Adrenal gland (tissue), 5 donors: ENCODE data around the gene GZMA.

ENCODE experiments used
- CTCF ChIP-seq, 6 experiments: fragments of 450-650 bp in 4 of 6; fragments of 200-600 bp in 2 of 6; sonication (generic) in 1 of 6; IDR thresholded peaks; 1 replicate in 5 of 6; 2 replicates in 1 of 6; pipeline versions ENCODE4 v1.5.1 to v1.8.0; 2016 to 2021; ENCODE audit warnings: antibody characterized with exemption in 6 of 6, mild to moderate bottlenecking in 2 of 6, moderate library complexity in 1 of 6
- POLR2A ChIP-seq, 2 donors: fragments of 450-650 bp; IDR thresholded peaks; one replicate each; pipeline ENCODE4 v1.6.1; 2017; ENCODE audit warnings: antibody characterized with exemption in 2 of 2, mild to moderate bottlenecking in 2 of 2, moderate library complexity in 1 of 2
- donor health status: DM: no; HTN: no; CAD: no.

GRCh38 chr5:55066277-55066676, 36.2 kb upstream of the GZMA start:
- no peak for TF ChIP-seq CTCF (IDR thresholded peaks at IDR 0.05)
- TF ChIP-seq POLR2A (IDR thresholded peaks at IDR 0.05) = no peak
